Measurements from ENCODE around the gene RBBP8.

RBBP8 gene

GRCh38 chr18:23068011-23068410 is 134.9 kb downstream of the RBBP8 start:
- no peak for DNase-seq (ENCODE audit: low spot score)
- Histone ChIP-seq H2BK120ac (ENCODE audit: low read depth, low read length) (no peak overlapping the region), H3K23ac (ENCODE audit: low read depth, low read length, poor library complexity) (no peak overlapping the region), H2BK12ac (ENCODE audit: low read length) (no peak overlapping the region), H3K4me3 (ENCODE audit: low read length in 2 of 2) (no peak overlapping the region), H3K4me2 (ENCODE audit: insufficient read depth, low read length, poor library complexity, severe bottlenecking) (no peak overlapping the region), H3K14ac (ENCODE audit: low read length) (no peak overlapping the region), H3K4ac (ENCODE audit: low read length) (no peak overlapping the region), H2BK5ac (ENCODE audit: low read length) (no peak overlapping the region), H3K27ac (replicated peaks; ENCODE audit: low read length) (no peak overlapping the region), H3K36me3 (replicated peaks in 1 of 2; ENCODE audit: control insufficient read depth in 2 of 2, insufficient read depth in 2 of 2, low read length in 2 of 2) (no peaks in the 10 kb centered on the region), H2AK5ac (ENCODE audit: low read depth, low read length) (no peak overlapping the region), H4K8ac (ENCODE audit: low read depth, low read length) (no peak overlapping the region), H3K9ac (ENCODE audit: low read depth, low read length, poor library complexity) (no peak overlapping the region), H3K9me3 (replicated peaks in 1 of 2; ENCODE audit: control insufficient read depth in 2 of 2, insufficient read depth in 1 of 2, low read depth in 1 of 2, low read length in 2 of 2) (peaks cover 0 to 6% of the 10 kb centered on the region in 2 donors), H2BK15ac (ENCODE audit: low read length) (no peak overlapping the region), H4K91ac (ENCODE audit: low read depth, low read length, poor library complexity) (no peak overlapping the region), H2AFZ (ENCODE audit: low read length) (no peak overlapping the region), H3K79me1 (ENCODE audit: low read depth, low read length) (no peaks in the 10 kb centered on the region), H3K18ac (ENCODE audit: low read length) (no peak overlapping the region), H3K4me1 (ENCODE audit: control insufficient read depth in 2 of 2, insufficient read depth in 1 of 2, low read depth in 1 of 2, low read length in 2 of 2) (no peaks in the 10 kb centered on the region), H3K27me3 (ENCODE audit: control insufficient read depth in 3 of 3, insufficient read depth in 3 of 3, low read depth in 1 of 3, low read length in 3 of 3) (no peaks in the 10 kb centered on the region)
- no CpG with 5 or more reads among the region's 4 CpGs for WGBS, 2 donors (ENCODE audit: extremely low coverage in 2 of 2, insufficient read length in 2 of 2, insufficient replicate concordance in 1 of 2)

GRCh38 chr18:23068570-23069310 is 135.6 kb downstream of the RBBP8 start:
- H3K9me3 ChIP-seq (replicated peaks in 1 of 2; ENCODE audit: control insufficient read depth in 2 of 2, insufficient read depth in 1 of 2, low read depth in 1 of 2, low read length in 2 of 2), result peaks cover 0 to 2% of the 10 kb centered on the region in 2 donors
- no peak overlapping the region for H4K91ac ChIP-seq (ENCODE audit: low read depth, low read length, poor library complexity)
- H3K4ac ChIP-seq (ENCODE audit: low read length), result no peak overlapping the region
- H3K4me3 ChIP-seq (ENCODE audit: low read length in 2 of 2), result no peak overlapping the region
- no peaks in the 10 kb centered on the region for H3K27me3 ChIP-seq (ENCODE audit: control insufficient read depth in 3 of 3, insufficient read depth in 3 of 3, low read depth in 1 of 3, low read length in 3 of 3)
- no peak overlapping the region for H3K4me2 ChIP-seq (ENCODE audit: insufficient read depth, low read length, poor library complexity, severe bottlenecking)
- H2BK120ac ChIP-seq (ENCODE audit: low read depth, low read length), result no peak overlapping the region
- no peak overlapping the region for H3K9ac ChIP-seq (ENCODE audit: low read depth, low read length, poor library complexity)
- H2AK5ac ChIP-seq (ENCODE audit: low read depth, low read length), result no peak overlapping the region
- no peak overlapping the region for H3K18ac ChIP-seq (ENCODE audit: low read length)
- no peaks in the 10 kb centered on the region for H3K36me3 ChIP-seq (replicated peaks in 1 of 2; ENCODE audit: control insufficient read depth in 2 of 2, insufficient read depth in 2 of 2, low read length in 2 of 2)
- no peaks in the 10 kb centered on the region for H3K4me1 ChIP-seq (ENCODE audit: control insufficient read depth in 2 of 2, insufficient read depth in 1 of 2, low read depth in 1 of 2, low read length in 2 of 2)
- H2BK5ac ChIP-seq (ENCODE audit: low read length), result no peak overlapping the region
- no peak overlapping the region for H3K14ac ChIP-seq (ENCODE audit: low read length)
- H3K27ac ChIP-seq (replicated peaks; ENCODE audit: low read length), result no peak overlapping the region
- no peak overlapping the region for H2AFZ ChIP-seq (ENCODE audit: low read length)
- WGBS, 2 donors (ENCODE audit: extremely low coverage in 2 of 2, insufficient read length in 2 of 2, insufficient replicate concordance in 1 of 2), result no CpG with 5 or more reads among the region's 7 CpGs
- H2BK15ac ChIP-seq (ENCODE audit: low read length), result no peak overlapping the region
- H3K79me1 ChIP-seq (ENCODE audit: low read depth, low read length), result no peaks in the 10 kb centered on the region
- H4K8ac ChIP-seq (ENCODE audit: low read depth, low read length), result no peak overlapping the region
- no peak for DNase-seq (ENCODE audit: low spot score)
- H3K23ac ChIP-seq (ENCODE audit: low read depth, low read length, poor library complexity), result no peak overlapping the region
- H2BK12ac ChIP-seq (ENCODE audit: low read length), result no peak overlapping the region

- no peak overlapping the region for H2BK15ac ChIP-seq (ENCODE audit: low read length)
- no CpG with 5 or more reads among the region's 10 CpGs for WGBS, 2 donors (ENCODE audit: extremely low coverage in 2 of 2, insufficient read length in 2 of 2, insufficient replicate concordance in 1 of 2)
- no peaks in the 10 kb centered on the region for H3K4me1 ChIP-seq (ENCODE audit: control insufficient read depth in 2 of 2, insufficient read depth in 1 of 2, low read depth in 1 of 2, low read length in 2 of 2)
- no peak overlapping the region for H3K4me3 ChIP-seq (ENCODE audit: low read length in 2 of 2)
- H2BK12ac ChIP-seq (ENCODE audit: low read length), result no peak overlapping the region
- H3K9me3 ChIP-seq (replicated peaks in 1 of 2; ENCODE audit: control insufficient read depth in 2 of 2, insufficient read depth in 1 of 2, low read depth in 1 of 2, low read length in 2 of 2), result no peaks in the 10 kb centered on the region
- H3K23ac ChIP-seq (ENCODE audit: low read depth, low read length, poor library complexity), result no peak overlapping the region
- no peak overlapping the region for H3K4me2 ChIP-seq (ENCODE audit: insufficient read depth, low read length, poor library complexity, severe bottlenecking)
- H4K91ac ChIP-seq (ENCODE audit: low read depth, low read length, poor library complexity), result no peak overlapping the region
- no peak for DNase-seq (ENCODE audit: low spot score)
- H3K14ac ChIP-seq (ENCODE audit: low read length), result no peak overlapping the region
- no peaks in the 10 kb centered on the region for H3K79me1 ChIP-seq (ENCODE audit: low read depth, low read length)
- no peak overlapping the region for H3K9ac ChIP-seq (ENCODE audit: low read depth, low read length, poor library complexity)
- H4K8ac ChIP-seq (ENCODE audit: low read depth, low read length), result no peak overlapping the region
- no peak overlapping the region for H3K4ac ChIP-seq (ENCODE audit: low read length)
- no peak overlapping the region for H2BK5ac ChIP-seq (ENCODE audit: low read length)
- no peak overlapping the region for H3K27ac ChIP-seq (replicated peaks; ENCODE audit: low read length)
- no peak overlapping the region for H2AK5ac ChIP-seq (ENCODE audit: low read depth, low read length)
- H3K18ac ChIP-seq (ENCODE audit: low read length), result no peak overlapping the region
- H2BK120ac ChIP-seq (ENCODE audit: low read depth, low read length), result no peak overlapping the region
- no peaks in the 10 kb centered on the region for H3K36me3 ChIP-seq (replicated peaks in 1 of 2; ENCODE audit: control insufficient read depth in 2 of 2, insufficient read depth in 2 of 2, low read length in 2 of 2)
- no peak overlapping the region for H2AFZ ChIP-seq (ENCODE audit: low read length)
- no peaks in the 10 kb centered on the region for H3K27me3 ChIP-seq (ENCODE audit: control insufficient read depth in 3 of 3, insufficient read depth in 3 of 3, low read depth in 1 of 3, low read length in 3 of 3)
These were observed 136.4 kb downstream of the RBBP8 start for GRCh38 chr18:23069481-23069880.

GRCh38 chr18:23069898-23070297 is 136.8 kb downstream of the RBBP8 start:
- Histone ChIP-seq H2BK120ac (ENCODE audit: low read depth, low read length) (no peak overlapping the region), H2BK12ac (ENCODE audit: low read length) (no peak overlapping the region), H4K8ac (ENCODE audit: low read depth, low read length) (no peak overlapping the region), H3K9ac (ENCODE audit: low read depth, low read length, poor library complexity) (no peak overlapping the region), H2AK5ac (ENCODE audit: low read depth, low read length) (no peak overlapping the region), H3K27me3 (ENCODE audit: control insufficient read depth in 3 of 3, insufficient read depth in 3 of 3, low read depth in 1 of 3, low read length in 3 of 3) (no peaks in the 10 kb centered on the region), H2BK5ac (ENCODE audit: low read length) (no peak overlapping the region), H3K18ac (ENCODE audit: low read length) (no peak overlapping the region), H3K4me1 (ENCODE audit: control insufficient read depth in 2 of 2, insufficient read depth in 1 of 2, low read depth in 1 of 2, low read length in 2 of 2) (no peaks in the 10 kb centered on the region), H3K4me3 (ENCODE audit: low read length in 2 of 2) (no peak overlapping the region), H3K4ac (ENCODE audit: low read length) (no peak overlapping the region), H3K27ac (replicated peaks; ENCODE audit: low read length) (no peak overlapping the region), H3K9me3 (replicated peaks in 1 of 2; ENCODE audit: control insufficient read depth in 2 of 2, insufficient read depth in 1 of 2, low read depth in 1 of 2, low read length in 2 of 2) (no peaks in the 10 kb centered on the region), H3K79me1 (ENCODE audit: low read depth, low read length) (no peaks in the 10 kb centered on the region), H2BK15ac (ENCODE audit: low read length) (no peak overlapping the region), H3K23ac (ENCODE audit: low read depth, low read length, poor library complexity) (no peak overlapping the region), H3K36me3 (replicated peaks in 1 of 2; ENCODE audit: control insufficient read depth in 2 of 2, insufficient read depth in 2 of 2, low read length in 2 of 2) (no peaks in the 10 kb centered on the region), H3K4me2 (ENCODE audit: insufficient read depth, low read length, poor library complexity, severe bottlenecking) (no peak overlapping the region), H2AFZ (ENCODE audit: low read length) (no peak overlapping the region), H3K14ac (ENCODE audit: low read length) (no peak overlapping the region), H4K91ac (ENCODE audit: low read depth, low read length, poor library complexity) (no peak overlapping the region)
- no CpG with 5 or more reads among the region's 1 CpG for WGBS, 2 donors (ENCODE audit: extremely low coverage in 2 of 2, insufficient read length in 2 of 2, insufficient replicate concordance in 1 of 2)
- DNase-seq (ENCODE audit: low spot score), result no peak
